ENCODE results near the gene EPS8.
"Not testable (repeated sequence)": the region's sequence is repeated elsewhere in the genome, so short reads cannot be mapped to it uniquely, and the experiment has no call there.

Gene EPS8

GRCh38 chr12:15634010-15634683 lies 155.0 kb downstream of the EPS8 start:
- no peak for DNase-seq

- no peak for DNase-seq
Measured at GRCh38 chr12:15633201-15633600, 156.0 kb downstream of the EPS8 start.

GRCh38 chr12:15632708-15633107 lies 156.5 kb downstream of the EPS8 start:
- no peak for DNase-seq

GRCh38 chr12:15631007-15631715 lies 158.0 kb downstream of the EPS8 start:
- DNase-seq = no peak

- no peak for DNase-seq
Measured at GRCh38 chr12:15629761-15630160, 159.4 kb downstream of the EPS8 start.

GRCh38 chr12:15629108-15629507 lies 160.1 kb downstream of the EPS8 start:
- no peak for DNase-seq

GRCh38 chr12:15627995-15628945 lies 160.9 kb downstream of the EPS8 start:
- DNase-seq = peak in 1 of 2 donors; percentile 10

GRCh38 chr12:15625075-15625474 lies 164.1 kb downstream of the EPS8 start:
- no peak for DNase-seq

- no peak for DNase-seq
Measured at GRCh38 chr12:15620741-15621539, 168.2 kb downstream of the EPS8 start.

GRCh38 chr12:15616495-15616894 lies 172.7 kb downstream of the EPS8 start:
- not testable (repeated sequence) for DNase-seq

GRCh38 chr12:15613981-15614380 lies 175.2 kb downstream of the EPS8 start:
- no peak for DNase-seq

- no peak for DNase-seq
Measured at GRCh38 chr12:15608941-15609340, 180.2 kb downstream of the EPS8 start.

- DNase-seq = no peak
Measured at GRCh38 chr12:15608406-15608805, 180.8 kb downstream of the EPS8 start.

GRCh38 chr12:15605881-15606590 lies 183.2 kb downstream of the EPS8 start:
- peak in 1 of 2 donors; percentile 12 for DNase-seq

- DNase-seq = no peak
Measured at GRCh38 chr12:15603474-15604085, 185.6 kb downstream of the EPS8 start.

GRCh38 chr12:15602051-15602672 lies 187.0 kb downstream of the EPS8 start:
- no peak for DNase-seq

GRCh38 chr12:15601210-15601800 lies 187.9 kb downstream of the EPS8 start:
- no peak for DNase-seq

GRCh38 chr12:15600223-15600935 lies 188.8 kb downstream of the EPS8 start:
- DNase-seq = no peak

GRCh38 chr12:15599266-15600037 lies 189.7 kb downstream of the EPS8 start:
- DNase-seq = no peak
